Activated T-cell treated with anti-CD3 and anti-CD28 coated beads for 48 hours (primary cell): ENCODE results near the gene NR1H3.
"Not testable (repeated sequence)": the region's sequence is repeated elsewhere in the genome, so short reads cannot be mapped to it uniquely, and the experiment has no call there.

Experiments used
- DNase-seq: peaks from one replicate; pipeline ENCODE4 v3.0.0-alpha.2; 2020; ENCODE audit warnings: low read depth

Gene NR1H3

GRCh38 chr11:47306484-47306844, 48.7 kb downstream of the NR1H3 start:
- DNase-seq = no peak

GRCh38 chr11:47308050-47308823, 50.4 kb downstream of the NR1H3 start:
- DNase-seq = no peak

- no peak for DNase-seq
Observed at GRCh38 chr11:47314992-47315391, 57.2 kb downstream of the NR1H3 start.

GRCh38 chr11:47316501-47316900, 58.7 kb downstream of the NR1H3 start:
- not testable (repeated sequence) for DNase-seq

GRCh38 chr11:47317064-47317828, 59.5 kb downstream of the NR1H3 start:
- no peak for DNase-seq

GRCh38 chr11:47318166-47318565, 60.4 kb downstream of the NR1H3 start:
- no peak for DNase-seq
